Measurements from ENCODE around the gene RORB.

Gene RORB

GRCh38 chr9:74697535-74697934 lies 200.4 kb downstream of the RORB start:
- in situ Hi-C loops (cut with HindIII; ENCODE audit: low sequenced_read_pairs): no loop called here

- in situ Hi-C loops (cut with HindIII; ENCODE audit: low sequenced_read_pairs): no loop called here
These were observed 214.2 kb downstream of the RORB start for GRCh38 chr9:74711341-74711740.

GRCh38 chr9:74718709-74719108 lies 221.6 kb downstream of the RORB start:
- in situ Hi-C loops (cut with HindIII; ENCODE audit: low sequenced_read_pairs): no loop called here

DNA sequence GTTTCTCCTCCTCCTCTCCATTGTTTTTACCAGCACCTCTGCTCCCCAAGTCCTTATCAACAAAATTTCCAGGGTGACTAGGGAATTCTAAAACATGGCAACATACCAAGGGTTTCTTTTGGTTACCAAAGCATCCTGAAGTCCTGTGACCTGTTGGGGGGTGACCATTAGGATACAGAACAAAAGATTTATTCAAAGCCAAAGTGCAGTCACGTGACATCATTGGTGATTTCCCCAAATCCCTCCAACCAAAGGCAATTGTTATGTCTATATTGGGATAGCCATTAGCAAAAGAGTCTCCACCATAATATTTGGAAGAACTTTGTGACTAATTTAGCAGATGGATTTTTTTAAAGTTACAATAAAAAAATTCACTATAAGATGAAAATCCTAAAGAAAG lies 222.2 kb downstream of the RORB start:
- in situ Hi-C loops (cut with HindIII; ENCODE audit: low sequenced_read_pairs): no loop called here

DNA sequence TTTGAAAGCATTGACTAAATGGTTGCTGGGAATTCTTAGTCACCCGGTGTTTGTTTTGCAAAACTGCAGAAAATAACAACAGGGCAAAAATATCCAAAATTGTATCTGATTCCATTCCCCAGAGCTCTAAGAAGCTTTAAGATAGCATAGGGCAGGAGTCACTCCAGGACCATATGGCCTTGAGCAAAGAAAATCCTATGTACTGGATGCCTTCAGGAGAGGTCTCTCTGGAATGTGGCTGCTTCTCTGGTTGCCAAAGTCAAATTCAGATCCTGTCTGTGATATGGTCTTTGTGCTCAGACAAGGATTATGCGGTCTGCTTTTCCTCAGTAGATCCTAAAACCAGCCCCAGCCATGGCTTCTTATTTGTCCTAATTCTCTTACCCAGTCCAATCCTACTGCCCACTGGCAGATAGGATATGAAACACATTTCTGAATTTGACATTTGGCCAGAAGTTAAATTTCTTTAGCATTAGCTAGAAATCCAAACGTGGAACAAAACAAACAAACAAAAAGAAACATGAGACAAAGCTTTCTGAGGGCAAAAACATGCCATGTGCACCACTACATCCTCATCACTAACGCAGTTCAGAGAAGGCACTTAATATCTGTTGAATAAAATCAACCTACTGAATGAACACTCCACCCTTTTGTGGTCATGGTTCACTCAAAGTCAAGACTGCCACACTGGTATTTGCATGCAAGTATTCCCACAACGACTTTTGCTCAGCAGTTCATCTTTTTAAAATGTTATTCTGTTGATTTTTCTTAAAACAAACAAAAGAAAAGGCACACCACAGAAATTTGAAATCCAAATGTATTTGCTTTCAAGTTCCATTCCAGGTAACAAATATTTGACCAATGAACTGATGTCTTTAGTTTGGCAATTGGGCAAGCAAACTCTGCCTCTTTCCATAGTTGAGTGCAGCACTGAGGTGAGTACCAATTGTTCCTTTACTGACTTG lies 224.8 kb downstream of the RORB start:
- in situ Hi-C loops (cut with HindIII; ENCODE audit: low sequenced_read_pairs): no loop called here

DNA sequence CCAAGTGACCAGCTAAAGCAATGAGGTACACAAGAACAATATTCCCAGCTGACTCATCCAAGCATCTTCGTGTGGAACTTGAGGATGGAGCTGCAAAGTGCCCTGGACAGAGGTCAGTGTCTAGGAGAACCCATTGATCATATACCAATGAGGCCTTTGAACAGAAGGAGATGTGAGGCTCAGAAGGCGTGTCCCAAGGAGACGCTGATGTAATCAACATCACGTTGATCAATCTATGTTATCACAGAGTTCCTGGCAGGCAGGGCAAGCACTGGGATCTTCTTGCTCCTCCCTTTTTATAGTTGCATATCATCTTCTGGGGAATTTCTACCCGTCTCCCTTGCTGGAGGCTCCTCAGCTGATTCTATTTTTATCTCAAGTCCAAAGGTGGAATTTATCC lies 227.2 kb downstream of the RORB start:
- in situ Hi-C loops (cut with HindIII; ENCODE audit: low sequenced_read_pairs): no loop called here

DNA sequence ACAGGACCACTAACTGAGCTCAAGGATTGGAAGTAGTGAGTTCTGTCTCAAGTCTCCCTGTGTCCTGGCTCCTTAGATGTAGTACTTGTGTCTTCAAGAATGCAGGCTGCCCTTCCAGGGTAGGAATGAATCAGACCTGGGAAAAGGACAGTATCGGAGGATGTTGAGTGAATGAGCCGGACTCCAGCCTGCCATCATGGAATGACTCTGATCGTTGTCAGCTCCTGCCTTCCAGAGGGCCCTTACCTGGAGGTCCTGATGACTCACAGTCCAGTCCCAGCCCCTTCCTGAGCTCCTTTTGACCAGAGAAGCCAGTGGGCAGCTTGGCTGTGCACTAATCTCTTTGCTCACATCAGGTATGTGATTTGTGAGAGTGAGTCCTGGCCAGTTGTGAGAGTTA lies 229.4 kb downstream of the RORB start:
- in situ Hi-C loops (cut with HindIII; ENCODE audit: low sequenced_read_pairs): no loop called here

DNA sequence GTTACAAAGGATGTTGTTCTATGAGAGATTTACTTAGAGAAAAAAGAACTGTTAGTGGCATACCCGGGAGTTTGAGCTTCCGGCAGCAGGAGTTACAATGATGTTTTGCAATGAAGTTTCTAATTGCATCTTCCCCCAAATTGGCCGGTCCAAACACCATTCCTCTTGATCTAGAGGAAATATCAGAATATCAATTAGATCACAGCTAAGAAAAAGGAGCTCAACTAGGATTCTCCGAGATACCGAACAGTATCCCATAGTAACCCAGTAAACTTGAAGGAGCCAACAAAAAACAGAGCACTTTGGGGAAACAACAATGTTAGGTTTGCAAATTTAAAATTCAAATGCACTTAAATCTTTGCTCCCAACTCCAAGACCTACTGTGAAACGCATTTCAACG lies 231.0 kb downstream of the RORB start:
- in situ Hi-C loops (cut with HindIII; ENCODE audit: low sequenced_read_pairs): no loop called here

DNA sequence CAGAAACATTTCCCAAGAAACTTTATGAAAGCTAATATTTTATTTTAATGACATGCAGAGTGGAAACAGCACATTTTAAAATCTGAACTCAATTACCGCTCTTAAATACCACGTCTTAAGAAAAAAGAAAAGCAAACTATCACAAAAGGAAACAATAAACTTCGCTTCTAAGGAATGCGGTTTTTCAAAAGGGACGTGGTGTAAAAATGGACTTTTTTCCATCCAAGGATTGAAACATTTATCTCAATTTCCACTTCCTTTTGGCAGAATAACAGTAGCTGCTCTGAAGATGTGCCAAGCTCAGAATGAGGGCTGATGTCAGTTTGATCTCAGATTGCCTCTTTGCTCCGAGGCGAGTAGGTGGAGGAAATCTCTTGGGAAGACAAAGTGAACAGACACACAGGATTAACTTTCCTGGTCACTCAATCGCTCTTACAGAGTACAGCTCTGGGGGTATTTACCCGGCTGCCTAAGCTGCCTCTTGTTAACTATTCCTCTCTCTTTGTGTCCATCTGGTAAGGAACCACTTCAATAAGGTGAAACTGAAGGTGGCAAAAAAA lies 232.1 kb downstream of the RORB start:
- in situ Hi-C loops (cut with HindIII; ENCODE audit: low sequenced_read_pairs): no loop called here

DNA sequence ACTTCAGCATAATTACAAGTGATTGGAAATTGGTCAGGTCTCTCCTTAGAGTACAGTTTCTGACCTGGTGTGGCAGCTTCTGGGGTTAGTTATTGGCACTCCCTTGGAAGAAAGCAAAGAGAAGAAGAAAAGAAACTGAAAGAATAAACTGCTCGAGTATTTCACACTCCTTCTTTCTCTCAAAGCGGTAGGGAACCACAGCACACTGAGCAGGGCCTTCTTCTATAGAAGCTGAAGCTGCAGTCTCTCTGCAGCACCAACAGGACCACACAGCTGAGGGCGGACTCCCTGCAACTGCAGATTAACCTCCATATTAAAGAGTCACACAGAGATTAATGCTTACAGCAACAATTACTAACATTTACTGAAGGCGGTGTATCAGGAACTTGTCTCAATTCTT lies 238.6 kb downstream of the RORB start:
- in situ Hi-C loops (cut with HindIII; ENCODE audit: low sequenced_read_pairs): no loop called here

GRCh38 chr9:74736646-74737045 lies 239.5 kb downstream of the RORB start:
- in situ Hi-C loops (cut with HindIII; ENCODE audit: low sequenced_read_pairs): no loop called here

GRCh38 chr9:74742191-74742790 lies 245.2 kb downstream of the RORB start:
- in situ Hi-C loops (cut with HindIII; ENCODE audit: low sequenced_read_pairs): no loop called here

All from DLD1 (cell line).